Subcutaneous adipose tissue (tissue), 4 donors: ENCODE measurements around the gene LYVE1. TPM values are rescaled to one million over a fixed set of nuclear protein-coding genes. Genes with fewer than 3 reads are reported as not detected.

Experiments
- CTCF ChIP-seq: fragments of 450-650 bp; IDR thresholded peaks from one replicate; pipeline ENCODE4 v1.5.1; 2016; ENCODE audit warnings: low read depth, mild to moderate bottlenecking, control low read depth, antibody characterized with exemption, moderate library complexity
- total RNA-seq, 4 donors: library from RNA; depleted of rRNA; stranded (reverse); fragments of >200 nt; gene quantifications; one replicate each; pipeline ENCODE4 v1.1.0, GENCODE V29; 2016

Gene LYVE1
- total RNA-seq, 4 donors from 2014 or later = 110 to 428 (median 207) TPM

- no peak for TF ChIP-seq CTCF
Measured at GRCh38 chr11:10541561-10541930, 26.9 kb downstream of the LYVE1 start.

- TF ChIP-seq CTCF = no peak
Measured at GRCh38 chr11:10540915-10541560, 27.4 kb downstream of the LYVE1 start, which contains the start of gene RNF141. Gene RNF141, minus strand, starts transcription at chr11:10541187. Its CDS starts 7,029 bp downstream, at chr11:10534158.

GRCh38 chr11:10540546-10540914, 27.9 kb downstream of the LYVE1 start:
- TF ChIP-seq CTCF = no peak

GRCh38 chr11:10539339-10539738, 29.1 kb downstream of the LYVE1 start:
- no peak for TF ChIP-seq CTCF

GRCh38 chr11:10538924-10539323, 29.5 kb downstream of the LYVE1 start:
- TF ChIP-seq CTCF = no peak

- TF ChIP-seq CTCF = no peak
Measured at GRCh38 chr11:10537600-10537999, 30.9 kb downstream of the LYVE1 start.

- TF ChIP-seq CTCF = no peak
Measured at GRCh38 chr11:10534316-10534715, 34.1 kb downstream of the LYVE1 start.
